ENCODE data around the gene WRAP73.

WRAP73 gene

DNA sequence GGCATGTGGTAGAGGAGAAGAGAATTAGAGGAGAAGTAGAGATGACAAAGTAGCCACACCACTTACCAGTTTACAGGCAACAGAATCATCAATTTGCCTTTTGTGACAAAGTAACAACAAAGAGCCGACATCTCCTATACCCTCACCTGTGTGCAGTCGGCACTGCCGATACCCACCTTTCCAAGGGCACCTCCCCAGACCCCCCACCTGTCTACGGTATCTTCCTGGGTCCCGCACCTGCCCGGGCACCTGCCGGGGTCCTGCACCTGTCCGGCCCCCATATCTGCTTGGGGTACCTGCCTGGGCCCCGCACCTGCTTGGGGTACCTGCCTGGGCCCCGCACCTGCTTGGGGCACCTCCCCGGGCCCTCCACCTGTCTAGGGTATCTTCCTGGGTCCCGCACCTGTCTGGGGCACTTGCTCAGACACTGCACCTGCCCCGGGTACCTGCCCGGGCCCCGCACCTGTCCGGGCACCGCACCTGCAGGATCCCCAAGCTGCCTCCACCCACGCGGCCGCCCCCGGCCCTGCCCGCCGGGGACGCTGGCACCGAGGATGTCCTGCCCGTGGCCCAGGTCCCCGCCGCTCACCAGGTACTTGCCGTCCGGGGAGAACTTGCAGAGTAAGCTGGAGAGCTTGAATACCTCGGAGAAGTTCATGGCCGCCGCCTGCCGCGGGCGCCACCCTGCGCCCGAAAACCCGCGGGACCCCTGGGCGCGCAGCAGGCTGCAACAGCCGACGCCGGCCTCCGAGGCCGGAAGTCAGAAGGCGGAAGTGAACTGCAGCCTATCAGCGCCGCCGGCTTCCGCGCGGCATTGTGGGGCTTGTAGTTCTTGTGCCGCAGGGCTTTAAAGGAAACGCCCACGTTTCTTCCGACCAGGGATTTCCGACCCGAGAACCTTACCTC, at the start of gene WRAP73:
Gene WRAP73 (minus strand): TSS at position 762 of the 906 bp plus-strand sequence. CDS start 104 bp downstream, at position 658.
- DNase-seq (ENCODE audit: low spot score), result peak; percentile 88

DNA sequence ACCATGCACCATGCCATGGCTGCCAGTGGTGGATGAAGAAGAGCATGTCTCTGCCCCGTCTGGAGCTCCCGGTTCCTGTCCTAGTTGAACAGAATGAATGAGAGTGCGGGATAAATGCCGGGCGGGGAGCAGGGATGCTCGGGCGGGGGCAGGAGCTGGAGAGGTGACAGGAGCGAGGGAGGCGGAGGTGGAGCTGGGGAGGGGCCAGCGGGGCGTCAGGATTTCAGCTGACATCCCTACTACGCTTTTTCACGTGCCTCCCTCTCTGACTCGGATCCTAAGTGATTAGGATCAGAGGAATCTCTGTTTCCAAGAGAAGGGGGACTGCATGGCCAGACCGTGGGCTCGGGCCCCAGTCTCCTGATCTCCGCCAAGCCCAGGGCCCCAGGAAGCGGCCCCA, 49.7 kb upstream of the WRAP73 start:
- DNase-seq (ENCODE audit: low spot score), result no peak

GRCh38 chr1:3698660-3699408, 48.9 kb upstream of the WRAP73 start:
- no peak for DNase-seq (ENCODE audit: low spot score)

DNA sequence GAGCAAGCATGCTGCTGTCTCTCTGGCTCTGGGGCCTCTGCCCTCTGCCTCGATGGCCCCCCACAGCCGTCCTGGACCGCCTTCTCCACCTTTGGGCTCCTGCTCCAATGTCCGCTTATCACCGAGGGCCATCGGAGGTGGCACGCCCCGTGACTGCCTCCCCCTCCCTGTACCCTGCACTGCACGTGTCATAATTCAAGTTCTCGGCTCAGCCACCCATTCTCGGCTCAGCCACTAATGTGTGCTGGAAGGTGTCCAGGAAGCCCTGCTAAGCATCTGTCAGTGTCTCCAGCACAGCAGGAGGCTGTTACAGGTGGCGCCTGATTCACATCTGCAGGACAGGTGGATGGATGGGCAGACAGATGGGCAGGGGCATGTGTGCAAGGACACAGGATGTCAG, 47.9 kb upstream of the WRAP73 start:
- no peak for DNase-seq (ENCODE audit: low spot score)

- no peak for DNase-seq (ENCODE audit: low spot score)
Measured at GRCh38 chr1:3697104-3697503, 47.2 kb upstream of the WRAP73 start.

GRCh38 chr1:3696689-3697088, 46.8 kb upstream of the WRAP73 start:
- DNase-seq (ENCODE audit: low spot score), result no peak

- peak; percentile 6 for DNase-seq (ENCODE audit: low spot score)
Measured at GRCh38 chr1:3695326-3696217, 45.7 kb upstream of the WRAP73 start.

DNA sequence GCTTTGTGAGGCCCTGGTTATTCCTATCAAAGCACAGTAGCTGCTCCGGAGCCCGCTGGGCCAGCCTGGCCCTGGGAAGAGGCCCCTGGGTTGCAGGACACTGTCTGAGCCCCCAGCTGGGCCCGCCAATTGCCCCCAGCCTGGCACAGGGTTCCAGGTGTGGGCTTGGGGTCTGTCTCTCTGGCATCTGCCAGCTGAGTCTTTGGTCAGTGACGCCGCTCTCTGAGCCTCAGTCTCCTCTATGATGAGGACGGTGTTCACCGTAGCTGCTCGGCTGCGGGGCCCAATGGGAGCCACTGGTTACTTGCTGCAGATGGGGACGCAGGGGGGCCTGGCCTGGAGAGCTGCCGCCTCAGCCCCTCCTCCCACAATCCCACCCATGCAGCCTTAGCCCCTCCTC, 43.4 kb upstream of the WRAP73 start:
- DNase-seq (ENCODE audit: low spot score), result no peak

DNA sequence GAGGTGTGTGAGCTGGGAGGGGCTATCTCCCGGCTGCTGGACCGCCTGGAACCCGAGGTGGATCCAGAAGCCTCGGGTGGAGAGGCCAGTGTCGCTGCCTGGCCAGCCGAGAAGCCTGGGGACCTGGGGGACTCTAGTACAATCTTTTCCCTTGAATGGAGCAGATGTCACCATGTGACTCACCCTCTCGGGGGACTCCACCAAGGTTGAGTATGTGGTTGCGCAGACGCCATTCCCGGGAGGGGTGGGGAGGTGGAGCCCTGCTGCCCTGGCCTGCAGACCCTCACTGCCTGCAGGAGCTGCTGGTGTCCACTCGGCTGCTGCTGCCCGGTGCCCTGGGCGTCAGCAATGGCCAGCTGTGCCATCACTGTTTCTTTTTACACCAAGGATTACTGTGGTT, 42.7 kb upstream of the WRAP73 start:
- no peak for DNase-seq (ENCODE audit: low spot score)

GRCh38 chr1:3691421-3692204, 41.7 kb upstream of the WRAP73 start:
- DNase-seq (ENCODE audit: low spot score), result no peak

DNA sequence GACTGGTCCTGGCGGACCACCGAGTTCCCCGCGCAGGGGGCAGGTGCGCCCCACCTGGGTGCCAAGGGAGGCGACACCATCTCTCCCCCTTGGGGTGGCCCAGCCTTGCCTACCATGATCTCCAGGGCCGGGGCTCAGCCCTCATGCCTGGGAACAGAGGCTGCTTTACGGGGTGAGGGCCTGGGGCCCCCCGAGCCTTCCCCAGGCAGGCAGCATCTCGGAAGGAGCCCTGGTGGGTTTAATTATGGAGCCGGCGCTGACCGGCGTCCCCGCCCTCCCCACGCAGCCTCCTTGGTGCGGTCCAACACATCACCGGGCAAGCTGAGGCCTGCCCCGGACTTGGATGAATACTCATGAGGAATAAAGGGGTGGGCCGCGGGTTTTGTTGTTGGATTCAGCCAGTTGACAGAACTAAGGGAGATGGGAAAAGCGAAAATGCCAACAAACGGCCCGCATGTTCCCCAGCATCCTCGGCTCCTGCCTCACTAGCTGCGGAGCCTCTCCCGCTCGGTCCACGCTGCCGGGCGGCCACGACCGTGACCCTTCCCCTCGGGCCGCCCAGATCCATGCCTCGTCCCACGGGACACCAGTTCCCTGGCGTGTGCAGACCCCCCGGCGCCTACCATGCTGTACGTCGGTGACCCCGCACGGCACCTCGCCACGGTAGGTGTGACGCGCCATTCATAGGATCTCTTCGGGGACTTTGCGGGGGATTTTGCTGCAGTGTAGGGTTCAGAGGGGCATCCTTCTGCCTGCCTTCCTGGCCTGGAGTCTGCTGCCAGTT, 40.6 kb upstream of the WRAP73 start:
- no peak for DNase-seq (ENCODE audit: low spot score)

GRCh38 chr1:3689138-3689750, 39.3 kb upstream of the WRAP73 start:
- no peak for DNase-seq (ENCODE audit: low spot score)

DNA sequence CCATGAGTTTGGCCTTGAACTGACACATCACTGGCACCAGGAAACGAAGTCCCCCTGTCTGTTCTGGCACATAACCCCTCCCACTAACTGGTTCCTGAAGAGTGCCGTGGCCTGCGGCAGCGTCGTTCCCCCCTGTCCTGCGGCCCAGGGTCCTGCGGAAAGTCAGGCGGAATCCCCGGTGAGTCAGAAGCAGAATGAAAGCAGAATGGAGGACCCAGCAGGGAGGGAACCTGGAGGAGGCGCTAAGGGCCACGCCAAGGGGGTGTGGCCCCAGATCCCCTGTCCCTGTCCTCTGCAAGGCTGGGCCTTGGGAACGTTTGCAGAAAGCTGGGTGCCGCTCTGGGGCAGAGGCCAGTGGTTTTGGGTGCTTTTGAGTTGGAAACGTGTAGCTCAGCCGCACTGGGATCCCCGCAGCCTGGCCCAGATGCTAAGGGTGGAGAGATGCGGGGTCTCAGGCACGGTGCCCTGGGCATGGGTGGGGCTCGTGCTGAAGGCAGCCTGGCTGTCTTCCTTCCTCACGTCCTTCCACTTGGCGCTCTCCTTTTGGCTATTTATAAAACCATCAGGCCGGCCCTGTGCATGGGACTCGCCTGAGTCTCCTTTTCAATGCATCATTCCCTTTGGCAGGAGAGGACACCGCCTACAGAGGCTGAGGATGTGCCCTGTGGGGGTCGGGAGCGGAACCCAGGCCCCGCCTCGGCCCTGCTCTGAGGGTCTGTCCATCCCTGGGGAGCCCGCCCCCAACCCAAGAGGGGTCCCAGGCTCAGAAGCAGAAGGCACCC, 38.6 kb upstream of the WRAP73 start:
- DNase-seq (ENCODE audit: low spot score), result no peak

DNA sequence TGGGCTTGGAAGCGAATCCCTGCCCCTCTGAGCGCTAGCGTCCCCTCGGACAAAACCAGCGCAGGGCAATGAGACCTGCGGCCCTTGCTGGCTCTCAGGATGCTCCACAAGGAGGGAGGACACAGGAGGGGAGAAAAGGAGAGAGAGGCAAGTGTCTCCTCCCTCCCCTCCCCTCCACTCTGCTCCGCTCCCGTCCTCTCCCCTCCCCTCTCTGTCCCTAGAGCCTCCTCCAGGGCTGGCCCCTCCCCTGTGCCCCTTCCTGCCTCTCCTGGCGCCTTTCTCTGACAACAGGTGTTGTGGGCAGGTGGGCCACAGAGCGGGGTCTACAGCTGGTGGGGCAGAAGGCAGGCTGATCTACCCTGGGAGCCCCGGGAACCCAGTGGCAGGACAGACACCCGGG, 37.6 kb upstream of the WRAP73 start:
- no peak for DNase-seq (ENCODE audit: low spot score)

GRCh38 chr1:3685906-3686305, 36.0 kb upstream of the WRAP73 start:
- DNase-seq (ENCODE audit: low spot score), result no peak

DNA sequence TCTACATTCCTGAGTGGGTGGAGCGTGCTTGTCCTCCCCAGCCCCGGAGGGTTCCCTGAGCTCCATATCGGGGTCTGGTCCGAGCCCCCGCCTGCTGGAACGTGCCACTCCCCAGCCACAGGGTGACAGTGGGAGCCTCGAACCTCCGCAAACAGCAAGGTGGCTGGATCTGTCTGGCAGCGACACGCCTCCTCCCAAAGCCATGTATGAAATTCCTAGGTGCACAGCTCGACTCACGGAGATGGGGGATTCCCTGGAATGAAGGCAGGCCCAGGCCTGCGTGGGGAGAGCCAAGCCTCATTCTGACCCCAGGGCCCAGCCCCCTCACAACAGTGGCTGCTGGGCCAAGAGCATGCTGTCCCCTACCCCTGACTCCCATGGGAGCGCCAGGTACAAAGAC, 35.3 kb upstream of the WRAP73 start:
- DNase-seq (ENCODE audit: low spot score), result no peak

DNA sequence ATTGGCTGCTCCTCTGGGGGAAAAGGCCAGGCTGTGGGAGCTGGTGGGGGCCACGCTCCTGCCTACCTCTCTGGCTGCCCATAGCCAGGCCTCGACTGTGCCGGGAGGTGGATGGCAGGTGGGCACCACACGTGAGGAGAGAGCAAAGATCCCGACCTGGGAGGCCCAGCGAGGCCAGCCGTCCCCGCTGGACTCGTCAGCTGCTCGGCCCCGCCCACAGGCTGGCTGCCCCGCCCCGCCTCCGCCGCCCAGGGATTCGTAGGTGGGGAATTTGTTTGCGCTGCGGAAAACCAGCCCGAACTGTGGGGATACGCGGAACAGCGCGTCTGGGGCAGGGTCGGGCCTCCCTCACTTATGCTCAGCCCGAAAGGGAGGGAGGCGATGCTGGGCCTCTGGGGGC, 34.1 kb upstream of the WRAP73 start:
- no peak for DNase-seq (ENCODE audit: low spot score)

DNA sequence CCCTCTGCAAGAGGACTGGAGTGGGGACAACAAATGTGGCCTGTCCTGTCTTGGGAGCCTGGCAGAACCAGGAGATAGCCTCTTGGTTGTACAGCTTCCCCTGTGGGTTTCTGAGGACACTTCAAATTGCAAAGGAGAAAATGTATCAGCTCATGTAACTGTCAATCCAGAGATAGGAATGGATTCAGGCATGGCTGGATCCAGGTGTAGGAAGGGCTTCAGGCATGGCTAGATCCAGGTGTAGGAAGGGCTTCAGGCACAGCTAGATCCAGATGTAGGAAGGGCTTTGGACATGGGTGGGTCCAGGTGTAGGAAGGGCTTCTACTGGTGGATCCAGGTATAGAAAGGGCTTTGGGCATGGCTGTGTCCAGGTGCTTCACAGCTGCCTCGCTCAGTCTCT, 33.3 kb upstream of the WRAP73 start:
- no peak for DNase-seq (ENCODE audit: low spot score)
